GM21717 (cell line): ENCODE data around the gene FILIP1L.
A peak's percentile ranks its signal among the peaks of the same experiment; 100 is the strongest.

Source experiments
- ATAC-seq: cut with Tn5 transposase; IDR thresholded peaks from one replicate; pipeline ENCODE4 v1.9.1; 2021; ENCODE audit warnings: mild to moderate bottlenecking, moderate library complexity; ENCODE audit not compliant: unreplicated experiment

The FILIP1L gene

GRCh38 chr3:99900248-99900647, 214.1 kb downstream of the FILIP1L start:
- ATAC-seq, result no peak

DNA sequence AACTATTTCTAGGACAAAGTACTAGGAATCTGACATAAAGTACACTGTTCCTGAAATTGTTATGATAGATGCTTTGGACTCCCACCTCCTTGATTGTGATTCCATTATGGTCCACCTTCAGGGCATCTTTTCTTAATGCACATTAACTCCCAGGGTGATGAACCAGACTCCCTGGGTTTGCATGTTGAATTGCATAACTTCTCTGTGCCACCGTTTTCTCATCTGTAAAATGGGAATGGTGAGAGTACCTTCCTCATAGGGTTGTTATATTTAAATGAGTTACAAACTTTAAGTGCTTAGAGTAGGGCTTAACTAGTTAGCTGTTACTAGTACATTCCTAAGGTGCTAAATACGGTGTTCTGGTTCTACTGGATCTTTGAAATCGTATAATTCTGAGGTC, 214.7 kb downstream of the FILIP1L start:
- ATAC-seq, result no peak

- ATAC-seq, result no peak
These were observed 217.8 kb downstream of the FILIP1L start for GRCh38 chr3:99896482-99896881.

DNA sequence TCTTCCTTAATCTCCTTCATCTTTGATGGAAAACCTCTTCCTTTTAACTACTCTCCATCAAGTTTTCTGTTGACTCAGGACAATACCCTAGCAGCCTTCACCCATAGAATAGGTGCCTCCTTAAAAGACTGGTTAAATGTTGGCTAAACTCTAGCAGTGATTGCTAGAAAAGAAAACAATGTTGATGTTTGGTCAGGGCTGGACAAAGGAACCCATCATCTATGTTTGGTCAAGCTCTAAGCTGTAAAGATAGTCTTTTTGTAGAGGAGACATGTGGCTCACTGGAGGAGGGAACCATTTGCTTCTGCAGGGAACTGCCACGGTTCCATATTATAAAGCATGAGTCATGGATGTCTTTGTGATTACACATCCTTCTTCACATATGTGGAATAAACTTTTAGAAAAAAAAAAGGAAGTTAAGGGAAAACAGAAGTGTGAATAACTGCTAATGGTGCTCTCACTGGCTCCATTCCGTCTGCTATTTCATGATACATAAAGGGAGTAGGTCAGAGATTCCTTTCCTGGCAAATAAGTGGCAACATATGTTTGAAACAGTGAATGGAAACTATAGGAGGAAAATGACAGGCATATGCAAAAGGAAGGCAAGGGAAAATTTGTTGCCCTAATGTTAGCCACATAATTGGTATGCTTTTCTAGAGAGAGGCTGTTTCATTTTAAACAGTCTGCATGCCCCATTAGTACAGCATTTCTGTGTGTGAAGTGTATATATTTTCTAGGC, 218.4 kb downstream of the FILIP1L start:
- ATAC-seq, result no peak

DNA sequence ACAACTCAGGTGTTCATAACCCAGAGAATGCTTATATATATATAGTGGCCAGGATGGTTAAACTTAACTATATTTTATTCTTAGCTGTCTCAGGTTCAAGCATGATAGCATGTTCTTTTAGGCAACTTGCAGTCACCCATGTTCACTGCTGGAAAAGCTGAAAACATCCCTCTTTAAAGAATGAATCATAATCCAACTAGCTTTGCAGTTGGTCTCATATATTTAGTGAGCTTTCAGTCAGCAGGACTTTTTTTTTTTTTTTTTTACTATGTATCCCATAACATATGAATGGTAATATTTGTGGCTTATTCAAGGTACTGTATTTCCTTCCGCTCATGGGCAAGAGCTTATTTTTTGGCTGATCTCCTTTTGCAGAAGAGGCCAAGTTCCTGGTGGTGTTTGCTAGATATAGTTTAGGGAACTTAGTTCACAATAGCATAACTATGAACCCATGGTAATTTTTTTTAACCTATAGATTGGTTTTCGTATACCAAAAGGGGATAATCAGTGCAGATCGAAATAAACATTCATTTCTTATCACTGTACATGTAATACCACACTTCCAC, 219.1 kb downstream of the FILIP1L start:
- ATAC-seq, result no peak

DNA sequence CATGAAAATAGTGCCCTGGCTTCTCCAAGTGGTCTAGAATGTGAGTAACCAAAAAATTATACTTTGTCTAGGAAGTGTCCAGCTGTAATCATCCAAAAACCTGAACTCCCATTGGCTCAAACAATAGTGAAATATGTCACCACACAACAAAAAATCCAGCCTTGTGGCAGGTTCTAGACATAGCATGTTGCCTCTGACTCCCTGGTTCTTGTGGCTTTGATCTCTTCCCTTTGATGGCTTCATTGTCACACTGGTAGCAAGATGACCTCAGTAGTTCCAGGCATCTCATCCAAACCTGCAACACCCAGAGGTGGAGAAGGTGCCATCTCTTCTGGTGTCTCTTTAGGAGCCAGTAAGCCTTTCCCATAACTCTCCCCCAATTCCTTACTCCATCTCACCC, 222.0 kb downstream of the FILIP1L start:
- ATAC-seq, result no peak

- ATAC-seq, result no peak
These were observed 222.6 kb downstream of the FILIP1L start for GRCh38 chr3:99891610-99892285.

DNA sequence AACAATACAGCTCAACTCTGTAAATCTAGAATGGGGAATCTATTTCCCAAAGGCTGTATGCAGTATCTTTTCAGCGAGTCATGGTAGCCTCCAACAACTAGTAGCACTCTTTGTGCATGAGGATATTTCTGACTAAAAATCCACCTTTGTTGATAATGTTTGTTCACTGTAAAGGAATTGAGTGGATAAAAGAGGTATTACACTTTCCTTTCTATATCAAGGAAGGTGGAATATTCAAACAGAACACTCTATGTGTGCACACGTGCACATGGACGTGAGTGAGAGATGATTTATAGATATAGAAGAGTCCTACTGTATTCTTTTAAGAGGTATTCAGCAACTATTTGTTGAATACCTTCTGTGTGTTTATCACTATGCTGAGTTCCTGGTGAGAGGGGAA, 228.4 kb downstream of the FILIP1L start:
- ATAC-seq, result no peak

GRCh38 chr3:99885085-99885484, 229.2 kb downstream of the FILIP1L start:
- no peak for ATAC-seq

GRCh38 chr3:99884484-99884883, 229.8 kb downstream of the FILIP1L start:
- ATAC-seq, result no peak

GRCh38 chr3:99883693-99884092, 230.6 kb downstream of the FILIP1L start:
- ATAC-seq, result no peak

GRCh38 chr3:99883138-99883461, 231.2 kb downstream of the FILIP1L start:
- ATAC-seq, result no peak

DNA sequence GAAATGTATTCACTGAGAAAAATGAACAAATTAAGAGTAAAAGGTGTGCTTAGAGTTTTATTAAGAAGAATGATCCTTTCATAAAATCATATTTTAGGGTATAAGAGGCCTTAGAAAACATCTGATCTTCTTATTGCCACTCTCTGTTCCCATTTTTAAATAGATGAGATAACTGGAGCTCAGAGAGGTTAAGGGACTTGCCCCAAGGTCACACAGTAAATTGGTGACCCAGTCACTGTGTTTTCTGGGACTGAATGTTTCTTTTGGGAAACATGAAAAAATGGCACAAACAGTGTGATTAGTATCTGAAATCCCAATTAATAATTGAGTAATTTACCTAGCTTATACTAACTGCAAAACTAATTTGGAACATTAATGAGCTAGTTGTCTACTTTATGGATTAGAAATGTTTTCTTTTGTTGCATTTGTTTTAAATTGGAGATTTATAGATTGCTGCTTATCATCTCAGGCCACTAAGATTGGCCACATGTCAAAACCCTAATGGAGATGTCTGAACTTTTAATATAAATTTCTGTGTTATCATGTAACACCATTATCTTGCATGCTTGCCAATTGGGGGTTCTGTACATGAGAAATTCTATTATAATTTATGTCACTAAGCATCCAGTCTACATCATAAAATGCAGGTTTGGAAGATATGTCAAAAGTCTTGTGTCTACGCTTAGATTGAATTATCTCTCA, 231.7 kb downstream of the FILIP1L start:
- ATAC-seq, result no peak

DNA sequence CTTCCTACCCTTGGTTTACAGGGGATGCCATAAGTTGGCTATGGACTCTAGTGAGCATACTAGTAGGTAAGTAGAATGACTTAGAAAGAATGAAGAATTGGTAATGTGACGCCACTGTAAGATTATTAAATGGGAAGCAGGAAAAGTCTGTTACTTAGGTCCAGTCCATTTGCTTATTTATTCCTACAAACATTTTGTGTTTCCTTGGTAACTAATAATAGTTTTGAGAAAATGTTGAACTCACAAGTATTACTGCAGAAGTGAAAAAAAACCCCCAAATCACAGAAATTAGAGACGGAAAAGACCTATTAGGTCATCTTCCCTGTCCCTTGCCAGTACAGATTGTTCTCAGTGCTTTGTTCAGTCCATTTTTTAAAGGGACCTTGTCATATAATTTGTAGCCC, 233.2 kb downstream of the FILIP1L start:
- no peak for ATAC-seq

DNA sequence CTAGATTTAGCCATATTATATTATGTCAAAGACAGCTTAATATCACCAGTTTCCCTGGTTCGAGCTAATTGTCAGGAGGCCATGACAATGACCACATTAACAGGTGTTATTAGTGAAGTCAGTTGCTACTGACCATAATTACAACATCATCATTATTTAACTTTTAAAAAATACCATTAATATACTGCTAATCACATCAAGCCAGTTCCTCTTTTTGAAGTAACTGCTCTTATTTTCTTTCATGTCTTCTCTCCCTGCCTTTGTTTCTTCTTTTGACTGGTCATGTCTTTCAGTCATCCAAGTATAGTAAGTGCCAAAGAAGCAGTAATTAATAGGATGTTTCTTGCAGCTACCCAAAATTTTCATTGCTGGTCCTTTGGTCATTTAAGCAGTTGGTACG, 235.0 kb downstream of the FILIP1L start:
- no peak for ATAC-seq

DNA sequence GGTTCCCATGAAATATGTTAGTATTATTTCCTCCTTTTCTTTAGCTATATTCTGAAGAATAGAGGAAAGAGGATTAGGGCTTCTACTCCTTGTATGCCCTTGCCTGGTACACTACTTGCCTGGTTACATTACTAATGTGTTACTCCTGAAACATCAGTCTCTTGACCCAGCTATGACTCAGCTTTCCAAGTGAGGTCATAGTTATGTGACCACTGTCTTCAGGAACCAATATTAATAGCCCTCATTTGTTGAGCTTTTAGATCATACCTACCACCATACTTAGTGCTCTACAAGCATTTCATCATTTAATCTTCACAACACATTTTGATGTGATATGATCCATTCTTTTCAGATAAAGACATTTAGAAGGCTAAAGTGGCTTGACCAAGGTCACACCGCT, 236.3 kb downstream of the FILIP1L start:
- ATAC-seq, result peak; percentile 66

DNA sequence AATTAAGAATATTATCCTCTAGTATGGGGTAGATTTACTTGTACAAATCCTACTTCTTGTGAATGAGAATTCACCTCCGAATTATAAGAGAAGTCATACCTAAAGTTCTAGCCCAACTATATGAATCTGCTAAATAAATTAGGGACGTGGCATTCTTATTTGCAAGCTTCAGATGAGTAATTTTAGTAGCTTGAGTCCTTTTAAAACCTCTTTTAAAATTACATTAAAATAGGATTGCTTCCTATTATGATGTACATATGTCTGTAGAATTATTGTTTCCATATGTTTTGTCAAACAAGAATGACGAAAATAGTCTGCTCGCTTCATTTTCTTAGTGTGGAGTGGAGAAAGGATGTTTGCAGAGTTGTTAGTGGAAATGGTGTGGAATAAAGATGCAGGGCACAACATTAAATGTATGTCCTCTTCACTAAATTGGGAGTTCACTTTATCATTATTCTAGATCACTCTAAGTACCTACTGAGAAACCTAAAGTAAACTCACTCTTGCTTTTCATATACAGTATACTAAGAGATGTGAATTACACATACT, 237.2 kb downstream of the FILIP1L start:
- ATAC-seq, result no peak

GRCh38 chr3:99875929-99876841, 238.1 kb downstream of the FILIP1L start:
- peak; percentile 78 for ATAC-seq

GRCh38 chr3:99875581-99875928, 238.7 kb downstream of the FILIP1L start:
- no peak for ATAC-seq

- ATAC-seq, result no peak
These were observed 239.9 kb downstream of the FILIP1L start for GRCh38 chr3:99874237-99875002.
